ENCODE results near the gene OR4B1.

The OR4B1 gene, protein sequence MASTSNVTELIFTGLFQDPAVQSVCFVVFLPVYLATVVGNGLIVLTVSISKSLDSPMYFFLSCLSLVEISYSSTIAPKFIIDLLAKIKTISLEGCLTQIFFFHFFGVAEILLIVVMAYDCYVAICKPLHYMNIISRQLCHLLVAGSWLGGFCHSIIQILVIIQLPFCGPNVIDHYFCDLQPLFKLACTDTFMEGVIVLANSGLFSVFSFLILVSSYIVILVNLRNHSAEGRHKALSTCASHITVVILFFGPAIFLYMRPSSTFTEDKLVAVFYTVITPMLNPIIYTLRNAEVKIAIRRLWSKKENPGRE

DNA sequence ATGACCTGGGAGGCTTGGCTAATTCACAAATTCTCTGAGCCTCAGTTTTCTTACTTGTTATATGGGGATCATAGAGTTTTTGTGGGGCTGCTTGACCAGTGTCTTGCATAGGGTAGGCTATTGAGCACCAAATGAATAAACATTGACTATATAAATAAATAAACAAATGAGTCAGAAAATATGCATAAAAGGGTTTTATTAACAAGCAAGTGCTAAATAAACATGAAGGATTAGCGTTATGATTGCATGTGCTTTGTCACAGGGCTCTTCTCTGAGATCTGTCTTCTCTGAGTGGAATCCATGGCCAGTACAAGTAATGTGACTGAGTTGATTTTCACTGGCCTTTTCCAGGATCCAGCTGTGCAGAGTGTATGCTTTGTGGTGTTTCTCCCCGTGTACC lies at the start of gene OR4B1:
Gene OR4B1, plus strand, starts transcription at position 301 of the 400 bp plus-strand sequence. Its CDS starts 0 bp downstream, at position 301.
- H3K4me1 ChIP-seq (ENCODE audit: control insufficient read depth, insufficient read depth, low read length), result no peaks in the 10 kb centered on the region
- no peaks in the 10 kb centered on the region for H3K36me3 ChIP-seq (ENCODE audit: control insufficient read depth, insufficient read depth, low read length)
- no peaks in the 10 kb centered on the region for H3K9me3 ChIP-seq (ENCODE audit: control insufficient read depth, low read length)
- H3K9ac ChIP-seq (ENCODE audit: low read length), result no peak within 1 kb of the TSS
- no peak within 1 kb of the TSS for H3K4me3 ChIP-seq (ENCODE audit: low read length)
- no peaks in the 10 kb centered on the region for H3K27me3 ChIP-seq (ENCODE audit: control insufficient read depth, insufficient read depth, low read length)

DNA sequence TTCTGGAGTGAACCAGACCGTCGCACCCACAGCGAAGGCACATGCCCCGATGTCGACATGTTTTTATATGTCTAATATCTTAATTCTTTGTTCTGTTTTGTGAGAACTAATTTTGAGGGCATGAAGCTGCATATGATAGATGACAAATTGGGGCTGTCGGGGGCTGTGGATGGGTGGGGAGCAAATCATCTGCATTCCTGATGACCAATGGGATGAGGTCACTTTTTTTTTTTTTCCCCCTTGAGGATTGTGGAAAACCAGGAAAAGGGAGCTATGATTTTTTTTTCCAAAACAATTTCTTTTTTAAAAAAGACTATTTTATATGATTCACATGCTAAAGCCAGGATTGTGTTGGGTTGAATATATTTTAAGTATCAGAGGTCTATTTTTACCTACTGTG lies 49.2 kb upstream of the OR4B1 start:
- H3K36me3 ChIP-seq (ENCODE audit: control insufficient read depth, insufficient read depth, low read length), result peaks cover 4% of the 10 kb centered on the region
- no peaks in the 10 kb centered on the region for H3K9me3 ChIP-seq (ENCODE audit: control insufficient read depth, low read length)
- peaks cover 5% of the 10 kb centered on the region for H3K4me1 ChIP-seq (ENCODE audit: control insufficient read depth, insufficient read depth, low read length)
- no peaks in the 10 kb centered on the region for H3K27me3 ChIP-seq (ENCODE audit: control insufficient read depth, insufficient read depth, low read length)
- H3K4me3 ChIP-seq (ENCODE audit: low read length), result no peak overlapping the region
- H3K9ac ChIP-seq (ENCODE audit: low read length), result no peak overlapping the region

- H3K36me3 ChIP-seq (ENCODE audit: control insufficient read depth, insufficient read depth, low read length), result peaks cover 4% of the 10 kb centered on the region
- H3K4me3 ChIP-seq (ENCODE audit: low read length), result no peak overlapping the region
- H3K4me1 ChIP-seq (ENCODE audit: control insufficient read depth, insufficient read depth, low read length), result peaks cover 5% of the 10 kb centered on the region
- H3K9me3 ChIP-seq (ENCODE audit: control insufficient read depth, low read length), result no peaks in the 10 kb centered on the region
- no peak overlapping the region for H3K9ac ChIP-seq (ENCODE audit: low read length)
- H3K27me3 ChIP-seq (ENCODE audit: control insufficient read depth, insufficient read depth, low read length), result no peaks in the 10 kb centered on the region
Measured at GRCh38 chr11:48168815-48169214, 47.8 kb upstream of the OR4B1 start.

- no peaks in the 10 kb centered on the region for H3K9me3 ChIP-seq (ENCODE audit: control insufficient read depth, low read length)
Measured at GRCh38 chr11:48169259-48169658, 47.4 kb upstream of the OR4B1 start.

GRCh38 chr11:48169717-48170116 lies 46.9 kb upstream of the OR4B1 start:
- H3K9ac ChIP-seq (ENCODE audit: low read length), result no peak overlapping the region

More at GRCh38 chr11:48169259-48169658, 47.4 kb upstream of the OR4B1 start:
- Histone ChIP-seq H3K36me3 (ENCODE audit: control insufficient read depth, insufficient read depth, low read length) (peaks cover under 1% of the 10 kb centered on the region), H3K27me3 (ENCODE audit: control insufficient read depth, insufficient read depth, low read length) (no peaks in the 10 kb centered on the region), H3K4me1 (ENCODE audit: control insufficient read depth, insufficient read depth, low read length) (peaks cover 5% of the 10 kb centered on the region), H3K4me3 (ENCODE audit: low read length) (no peak overlapping the region), H3K9ac (ENCODE audit: low read length) (no peak overlapping the region)

DNA sequence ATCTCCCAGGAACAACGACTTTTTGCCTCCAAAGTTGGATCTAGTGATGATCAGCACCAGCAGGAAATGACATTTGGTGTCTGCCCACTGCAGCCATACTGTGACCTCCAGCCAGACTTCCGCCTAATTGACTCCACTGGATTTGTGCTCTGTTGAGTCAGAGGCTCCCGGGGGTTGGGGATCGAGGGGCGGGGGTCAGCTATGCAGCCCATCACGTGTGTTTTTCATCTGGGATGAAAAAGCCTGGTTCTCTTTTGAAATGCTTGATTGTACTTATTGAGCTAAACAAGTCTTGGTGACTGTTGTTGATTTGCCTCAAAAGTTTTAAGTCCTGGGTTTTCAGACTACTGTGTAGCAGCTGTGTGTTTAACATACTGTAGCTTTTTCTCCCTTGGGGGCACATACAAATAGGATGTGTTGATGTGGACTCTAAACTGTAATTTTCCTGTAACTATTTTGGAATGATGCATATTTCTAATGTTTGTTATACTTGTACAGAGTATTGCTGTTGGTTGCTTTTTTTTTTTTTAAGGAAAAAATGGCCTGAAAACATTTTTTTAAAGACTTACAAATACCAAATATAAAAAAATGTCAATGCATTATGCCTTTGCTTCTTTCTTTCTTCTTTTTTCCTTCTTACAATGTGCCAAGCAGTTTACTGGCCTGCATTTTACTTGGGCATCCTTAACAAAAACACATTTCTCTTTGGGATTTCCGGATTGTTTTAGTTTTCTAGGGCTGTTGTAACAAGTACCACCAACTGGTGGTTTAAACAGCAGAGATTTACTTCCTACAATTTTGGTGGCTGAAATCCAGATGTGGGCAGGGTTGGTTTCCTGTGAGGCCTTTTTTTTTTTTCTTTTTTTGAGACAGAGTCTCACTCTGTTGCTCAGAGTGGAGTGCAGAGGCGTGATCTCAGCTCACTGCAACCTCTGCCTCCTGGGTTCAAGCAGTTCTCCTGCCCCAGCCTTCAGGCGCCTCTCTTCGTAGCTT lies 46.1 kb upstream of the OR4B1 start:
- H3K9me3 ChIP-seq (ENCODE audit: control insufficient read depth, low read length), result no peaks in the 10 kb centered on the region
- no peaks in the 10 kb centered on the region for H3K36me3 ChIP-seq (ENCODE audit: control insufficient read depth, insufficient read depth, low read length)
- no peak overlapping the region for H3K9ac ChIP-seq (ENCODE audit: low read length)
- H3K4me1 ChIP-seq (ENCODE audit: control insufficient read depth, insufficient read depth, low read length), result peaks cover 5% of the 10 kb centered on the region
- H3K27me3 ChIP-seq (ENCODE audit: control insufficient read depth, insufficient read depth, low read length), result no peaks in the 10 kb centered on the region
- H3K4me3 ChIP-seq (ENCODE audit: low read length), result no peak overlapping the region

More at GRCh38 chr11:48169717-48170116, 46.9 kb upstream of the OR4B1 start:
- Histone ChIP-seq H3K4me3 (ENCODE audit: low read length) (no peak overlapping the region), H3K4me1 (ENCODE audit: control insufficient read depth, insufficient read depth, low read length) (peaks cover 5% of the 10 kb centered on the region), H3K27me3 (ENCODE audit: control insufficient read depth, insufficient read depth, low read length) (no peaks in the 10 kb centered on the region), H3K36me3 (ENCODE audit: control insufficient read depth, insufficient read depth, low read length) (no peaks in the 10 kb centered on the region), H3K9me3 (ENCODE audit: control insufficient read depth, low read length) (no peaks in the 10 kb centered on the region)

DNA sequence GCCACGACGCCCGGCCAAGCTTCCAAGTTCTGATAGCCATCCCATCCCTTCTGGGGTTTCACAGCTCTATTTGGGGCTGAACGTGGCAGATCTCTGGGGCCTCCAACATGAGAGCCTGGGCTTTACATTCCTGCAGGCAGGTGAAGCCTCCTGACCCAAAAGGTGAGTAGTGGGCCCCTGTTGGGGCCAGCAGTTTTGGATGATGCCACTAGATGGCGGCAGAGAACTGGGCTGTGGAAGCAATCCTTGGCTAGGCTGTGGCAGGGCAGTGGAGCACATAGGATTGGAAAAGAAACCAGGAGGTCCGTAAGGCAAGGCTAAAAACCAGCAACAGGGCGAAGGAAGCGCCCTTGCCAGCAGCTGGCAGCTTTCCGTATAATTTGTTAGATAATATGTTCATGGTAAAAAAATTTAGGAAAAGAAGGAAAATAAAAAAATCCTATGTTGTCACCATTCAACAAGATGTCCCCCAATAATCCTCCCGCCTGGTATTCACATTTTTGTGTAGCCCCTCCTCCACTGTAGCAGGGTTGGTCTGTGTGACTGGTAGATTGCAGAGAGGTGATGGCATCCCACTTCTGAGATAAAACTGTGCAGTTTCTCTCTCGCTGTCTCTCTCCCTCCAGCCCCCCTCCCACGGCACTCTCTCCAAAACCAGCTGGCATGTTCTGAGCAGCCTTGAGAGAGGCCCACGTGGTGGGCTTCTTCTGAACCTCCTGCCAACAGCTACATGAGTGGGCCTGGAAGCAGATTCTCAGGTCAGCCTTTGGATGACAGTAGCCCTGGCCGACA lies 43.6 kb upstream of the OR4B1 start:
- Histone ChIP-seq H3K27me3 (ENCODE audit: control insufficient read depth, insufficient read depth, low read length) (no peaks in the 10 kb centered on the region), H3K36me3 (ENCODE audit: control insufficient read depth, insufficient read depth, low read length) (no peaks in the 10 kb centered on the region), H3K4me3 (ENCODE audit: low read length) (no peak overlapping the region), H3K4me1 (ENCODE audit: control insufficient read depth, insufficient read depth, low read length) (peaks cover 5% of the 10 kb centered on the region), H3K9ac (ENCODE audit: low read length) (no peak overlapping the region), H3K9me3 (ENCODE audit: control insufficient read depth, low read length) (no peaks in the 10 kb centered on the region)

DNA sequence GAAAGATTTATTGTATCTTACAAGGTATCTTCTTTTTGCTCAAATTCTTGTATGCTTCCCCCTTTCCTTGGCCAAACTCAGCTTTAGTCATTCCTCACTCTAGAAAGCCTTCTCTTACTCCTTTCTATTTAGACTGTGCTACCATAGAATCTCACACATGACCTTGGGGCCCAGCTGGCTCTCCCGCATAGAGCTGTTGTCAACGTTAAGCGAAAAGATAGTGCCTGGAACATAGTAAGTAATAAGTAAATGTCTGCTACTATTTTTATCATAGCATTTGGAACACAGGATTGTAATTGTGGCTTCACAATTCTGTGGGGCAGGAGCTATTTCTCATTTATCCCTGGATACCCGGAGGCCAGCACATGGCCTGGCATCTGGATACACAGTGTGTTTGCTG lies 38.9 kb upstream of the OR4B1 start:
- Histone ChIP-seq H3K4me3 (ENCODE audit: low read length) (no peak overlapping the region), H3K9ac (ENCODE audit: low read length) (no peak overlapping the region), H3K4me1 (ENCODE audit: control insufficient read depth, insufficient read depth, low read length) (no peaks in the 10 kb centered on the region), H3K27me3 (ENCODE audit: control insufficient read depth, insufficient read depth, low read length) (no peaks in the 10 kb centered on the region), H3K36me3 (ENCODE audit: control insufficient read depth, insufficient read depth, low read length) (no peaks in the 10 kb centered on the region), H3K9me3 (ENCODE audit: control insufficient read depth, low read length) (no peaks in the 10 kb centered on the region)

DNA sequence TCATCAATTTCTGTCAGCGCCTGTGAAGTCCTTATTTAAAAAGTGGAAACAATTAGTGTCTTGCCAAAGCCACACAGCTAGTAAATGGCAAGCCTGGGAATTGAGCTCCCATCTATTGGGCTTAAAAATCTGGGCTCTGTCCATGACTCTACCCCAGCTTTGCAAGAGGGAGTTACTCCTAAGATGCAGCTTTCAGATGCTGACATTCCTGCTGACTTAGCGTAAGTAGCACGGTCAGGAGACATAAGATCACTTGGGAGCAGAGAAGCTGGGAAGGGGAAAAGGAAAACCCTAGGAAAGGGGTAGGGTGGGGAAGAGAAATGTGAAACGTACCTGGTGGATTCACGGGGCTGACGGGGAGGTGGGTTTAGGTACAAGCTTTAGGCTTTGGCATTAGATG lies 36.0 kb upstream of the OR4B1 start:
- Histone ChIP-seq H3K27me3 (ENCODE audit: control insufficient read depth, insufficient read depth, low read length) (no peaks in the 10 kb centered on the region), H3K4me1 (ENCODE audit: control insufficient read depth, insufficient read depth, low read length) (no peaks in the 10 kb centered on the region), H3K36me3 (ENCODE audit: control insufficient read depth, insufficient read depth, low read length) (no peaks in the 10 kb centered on the region), H3K4me3 (ENCODE audit: low read length) (no peak overlapping the region), H3K9me3 (ENCODE audit: control insufficient read depth, low read length) (no peaks in the 10 kb centered on the region), H3K9ac (ENCODE audit: low read length) (no peak overlapping the region)

DNA sequence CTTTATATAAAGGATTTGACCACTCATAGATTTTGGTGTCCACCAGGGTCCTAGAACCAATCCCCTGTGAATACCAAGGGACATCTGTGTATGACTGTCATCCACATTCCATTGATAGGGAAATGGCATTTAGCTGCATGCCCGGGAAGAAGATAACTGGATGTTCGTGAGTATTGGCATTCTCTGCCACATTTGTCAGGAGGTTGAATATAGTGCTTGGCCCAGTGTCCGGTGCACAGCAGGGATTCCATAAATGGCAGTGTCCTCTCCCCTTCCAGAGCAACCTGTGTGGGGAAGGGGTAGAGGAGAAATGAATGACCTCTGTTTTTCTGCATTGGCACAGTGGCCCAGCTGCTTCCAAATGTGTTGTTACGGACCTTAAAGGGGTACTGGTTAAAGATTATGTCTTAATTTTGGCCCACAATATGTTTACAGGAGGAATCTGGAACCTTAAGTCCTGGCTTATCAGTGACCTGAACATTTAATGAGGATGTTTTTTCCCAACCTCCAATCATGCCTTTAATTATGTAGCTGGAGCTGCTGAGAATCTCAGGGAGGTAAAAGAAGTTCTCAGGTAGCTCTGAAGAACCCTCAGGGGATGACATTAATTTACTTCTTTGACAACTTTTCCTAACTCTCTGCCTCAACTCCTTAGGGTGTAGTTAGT lies 33.6 kb upstream of the OR4B1 start:
- Histone ChIP-seq H3K27me3 (ENCODE audit: control insufficient read depth, insufficient read depth, low read length) (no peaks in the 10 kb centered on the region), H3K4me3 (ENCODE audit: low read length) (no peak overlapping the region), H3K4me1 (ENCODE audit: control insufficient read depth, insufficient read depth, low read length) (no peaks in the 10 kb centered on the region), H3K9ac (ENCODE audit: low read length) (no peak overlapping the region), H3K9me3 (ENCODE audit: control insufficient read depth, low read length) (no peaks in the 10 kb centered on the region), H3K36me3 (ENCODE audit: control insufficient read depth, insufficient read depth, low read length) (no peaks in the 10 kb centered on the region)

DNA sequence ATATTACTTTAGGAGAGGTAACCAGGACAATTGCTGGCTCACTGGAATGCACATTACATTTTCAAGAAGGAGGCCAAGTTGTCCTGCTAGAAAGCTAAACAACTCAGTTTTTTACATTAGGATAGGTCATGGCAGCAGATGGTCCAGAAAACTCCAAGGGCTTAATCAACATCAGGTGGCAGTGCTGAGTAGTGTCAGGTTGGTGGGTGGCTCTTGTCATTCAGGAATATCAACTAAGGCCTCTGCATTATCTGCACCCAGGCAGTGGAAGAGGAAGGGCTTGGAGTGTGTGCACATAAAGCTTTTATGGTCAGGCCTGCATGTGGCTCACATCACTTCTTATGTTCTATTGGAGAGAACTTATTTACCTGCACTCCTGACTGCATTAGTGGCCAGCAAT lies 32.2 kb upstream of the OR4B1 start:
- no peaks in the 10 kb centered on the region for H3K27me3 ChIP-seq (ENCODE audit: control insufficient read depth, insufficient read depth, low read length)
- no peaks in the 10 kb centered on the region for H3K4me1 ChIP-seq (ENCODE audit: control insufficient read depth, insufficient read depth, low read length)
- H3K9ac ChIP-seq (ENCODE audit: low read length), result no peak overlapping the region
- H3K4me3 ChIP-seq (ENCODE audit: low read length), result no peak overlapping the region
- H3K9me3 ChIP-seq (ENCODE audit: control insufficient read depth, low read length), result no peaks in the 10 kb centered on the region
- no peaks in the 10 kb centered on the region for H3K36me3 ChIP-seq (ENCODE audit: control insufficient read depth, insufficient read depth, low read length)

All from mucosa of stomach (tissue), 1 donor.